NCI-H510A treated with DMSO at 0.1 percent for 48 hours (cell line): ENCODE results near the gene ABCC8.

Source experiments
- DNase-seq: peaks from one replicate; lab custom pipeline; 2025; lab: John Stamatoyannopoulos, UW

The ABCC8 gene

GRCh38 chr11:17386331-17387084 is 90.1 kb downstream of the ABCC8 start:
- peak; percentile 22 for DNase-seq

DNA sequence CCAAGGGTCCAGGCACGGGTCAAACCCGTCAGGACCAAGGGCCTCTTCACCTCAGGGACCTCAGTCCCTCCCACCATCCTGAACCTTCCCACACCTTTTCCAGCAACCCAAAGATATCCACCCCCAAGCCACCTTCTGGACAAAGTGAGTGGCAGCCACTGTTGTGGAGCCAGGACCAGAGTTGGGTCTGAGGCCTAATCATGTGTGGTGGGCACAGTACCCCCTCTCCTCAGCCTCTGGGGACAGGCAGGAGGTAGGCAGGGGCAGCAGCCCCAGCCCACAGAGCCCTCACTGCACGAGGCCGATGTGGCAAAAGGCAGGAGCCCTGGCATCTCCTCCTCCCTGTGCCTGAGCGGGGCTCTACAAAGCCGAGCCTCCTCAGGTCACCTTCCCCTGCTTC is 90.7 kb downstream of the ABCC8 start:
- DNase-seq, result no peak

- no peak for DNase-seq
Observed at GRCh38 chr11:17385492-17385891, 91.2 kb downstream of the ABCC8 start.

DNA sequence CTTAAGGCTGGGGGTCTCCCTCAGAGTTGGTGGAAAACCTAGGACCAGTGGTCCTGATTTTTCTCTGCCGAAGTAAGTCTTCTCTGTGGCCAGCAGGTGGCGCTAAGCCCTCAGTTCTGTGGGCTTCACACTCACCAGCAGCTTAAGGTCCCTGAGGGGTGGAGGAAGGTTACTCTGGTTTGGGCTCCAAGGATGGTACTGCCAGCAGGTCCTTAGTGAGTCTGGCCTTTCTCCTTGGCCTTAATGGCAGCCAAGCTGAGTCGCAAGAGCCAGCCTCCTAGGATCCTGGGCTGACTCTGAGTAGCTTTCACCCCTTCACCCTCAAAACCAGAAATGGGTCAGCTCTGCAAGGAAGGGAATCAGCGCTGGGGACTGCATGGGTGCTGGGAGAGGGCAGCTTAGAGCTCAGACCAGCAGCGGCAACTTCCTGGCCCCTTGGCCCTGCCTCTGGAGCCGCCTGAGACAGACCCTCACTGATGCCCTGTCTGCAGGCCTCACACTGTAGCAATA is 92.6 kb downstream of the ABCC8 start:
- DNase-seq, result peak; percentile 26

- DNase-seq, result no peak
Observed at GRCh38 chr11:17383461-17383860, 93.2 kb downstream of the ABCC8 start.

DNA sequence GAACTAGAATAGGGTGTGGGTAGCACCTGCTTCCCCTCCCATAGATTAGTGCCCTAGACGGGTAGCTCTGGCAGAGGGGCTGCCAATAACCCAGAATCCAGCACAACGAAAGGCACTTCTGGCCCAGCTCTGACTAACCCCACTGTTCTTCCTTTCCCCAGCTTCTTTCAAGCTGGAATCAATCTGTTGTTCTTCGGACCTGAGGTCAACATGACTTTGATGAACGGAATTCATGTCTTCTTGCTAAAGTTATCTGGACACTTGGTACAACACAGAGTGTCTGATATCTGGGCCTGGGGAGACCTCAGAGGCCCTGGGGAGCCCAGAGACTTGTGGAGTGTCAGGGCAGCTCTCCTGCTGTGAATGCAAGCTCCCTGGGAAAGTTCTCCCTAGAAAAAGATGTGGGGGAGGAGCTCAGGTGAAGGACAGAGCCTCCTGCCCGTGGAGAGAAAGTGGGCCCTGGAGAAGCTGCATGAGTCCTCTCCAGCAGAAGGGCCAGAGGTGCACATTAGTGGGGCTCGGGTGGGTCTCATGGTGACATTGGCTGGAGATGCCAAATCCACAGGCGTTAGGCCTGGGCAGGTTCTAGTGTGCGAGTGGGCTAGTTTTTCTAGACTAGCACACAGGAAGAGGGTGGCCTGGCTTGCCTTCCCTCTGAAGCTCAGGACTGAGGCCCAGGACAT is 94.5 kb downstream of the ABCC8 start:
- DNase-seq, result no peak

GRCh38 chr11:17381156-17381555 is 95.5 kb downstream of the ABCC8 start:
- no peak for DNase-seq

DNA sequence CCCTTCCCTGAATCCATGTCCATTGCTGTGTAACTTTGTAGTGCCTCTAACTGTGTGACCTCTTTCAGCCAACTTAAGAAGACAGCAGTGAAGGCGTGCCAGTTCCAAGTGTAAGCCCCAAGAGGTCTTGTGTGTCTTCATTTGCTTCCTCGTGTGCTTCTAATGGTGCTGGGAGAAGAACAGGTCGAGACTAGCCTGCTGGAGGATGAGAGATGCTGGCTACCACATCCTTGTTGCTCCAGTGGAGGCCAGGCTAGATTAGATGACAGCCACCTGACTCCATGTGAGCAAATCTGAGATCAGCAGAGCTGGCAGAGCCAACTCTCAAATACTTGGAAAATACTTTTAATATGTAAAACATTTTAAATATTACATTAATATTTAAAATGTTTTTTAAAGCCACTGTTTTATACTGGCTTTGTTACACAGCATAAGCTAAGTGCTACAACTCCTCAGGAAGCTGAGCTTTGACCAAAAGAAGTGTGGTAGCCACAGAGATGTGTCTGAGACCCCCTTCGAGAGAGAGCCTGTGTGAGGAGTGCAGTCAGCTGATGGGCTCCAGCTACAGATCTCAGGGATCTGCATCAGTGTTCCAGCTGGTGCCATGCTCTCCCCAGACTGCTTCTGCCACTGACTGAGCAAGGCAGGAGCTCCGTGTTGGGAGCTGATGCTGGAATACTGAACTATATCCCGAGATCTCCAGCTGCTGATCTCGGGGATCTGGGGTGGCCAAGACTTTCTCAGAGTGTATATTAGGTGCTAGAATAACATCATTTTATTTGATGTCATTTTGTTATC is 97.1 kb downstream of the ABCC8 start:
- no peak for DNase-seq

DNA sequence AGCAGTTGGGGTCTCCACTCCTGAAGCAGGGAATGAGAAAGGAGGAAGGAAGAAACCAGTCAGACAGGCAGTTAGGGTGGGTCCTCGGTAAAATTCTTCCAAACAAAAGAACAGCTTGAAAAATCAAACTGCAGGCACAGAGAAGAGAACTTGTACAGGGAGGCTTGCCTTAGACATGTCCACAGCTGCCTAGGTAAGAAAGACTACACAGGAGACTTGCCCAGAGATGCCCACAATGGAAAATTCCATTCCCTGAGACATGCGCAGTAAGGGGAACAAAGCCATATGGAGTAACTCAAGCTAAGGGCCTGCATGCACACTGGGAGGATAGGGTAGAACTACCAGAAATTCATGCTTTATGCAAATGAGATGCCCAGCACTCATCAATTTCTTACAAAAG is 98.0 kb downstream of the ABCC8 start:
- DNase-seq, result no peak

GRCh38 chr11:17376493-17376892 is 100.2 kb downstream of the ABCC8 start:
- no peak for DNase-seq

- no peak for DNase-seq
Observed at GRCh38 chr11:17375547-17375946, 101.1 kb downstream of the ABCC8 start.

DNA sequence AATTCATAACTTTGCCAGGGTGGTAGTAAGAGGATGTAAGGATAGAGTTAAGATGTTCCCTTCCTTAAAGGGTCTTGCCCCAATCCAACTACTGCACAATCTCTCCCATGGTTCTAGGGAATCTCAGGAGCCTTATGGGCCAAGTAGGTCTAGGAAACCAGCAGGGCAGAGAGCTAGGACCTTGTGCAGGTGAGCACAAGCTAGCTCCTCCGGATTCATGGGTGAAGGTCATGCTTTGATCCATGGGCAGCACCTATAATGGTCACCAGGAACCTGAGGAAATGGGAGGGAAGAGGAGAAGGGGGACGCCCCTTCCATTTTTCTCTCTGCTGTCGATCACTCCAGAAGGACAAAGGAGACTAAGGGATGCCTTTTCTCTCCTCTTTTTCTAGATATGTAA is 105.0 kb downstream of the ABCC8 start:
- no peak for DNase-seq

DNA sequence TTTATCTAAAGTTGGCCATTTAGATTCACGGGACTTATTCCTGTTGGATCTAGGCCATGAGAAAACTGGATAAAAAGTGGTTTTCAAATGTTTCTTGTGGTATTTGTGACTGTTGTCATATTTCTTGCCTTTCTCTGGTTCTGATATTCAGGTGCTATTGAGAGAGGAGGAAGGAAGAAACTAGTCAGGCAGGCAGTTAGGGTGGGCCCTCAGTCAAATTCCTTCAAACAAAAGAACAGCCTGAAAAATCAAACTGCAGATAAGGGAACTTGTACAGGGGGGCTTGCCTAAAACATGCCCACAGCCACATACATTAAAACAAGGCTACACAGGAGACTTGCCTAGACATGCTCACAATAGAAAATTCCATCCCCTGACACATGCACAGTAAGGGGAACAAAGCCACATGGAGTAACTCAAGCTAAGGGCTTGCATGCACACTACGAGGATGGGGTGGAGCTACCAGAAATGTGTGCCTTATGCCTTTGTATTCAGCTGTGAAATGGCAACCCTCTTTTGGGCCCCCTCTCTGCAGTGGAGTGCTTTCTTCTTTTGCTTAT is 106.9 kb downstream of the ABCC8 start:
- DNase-seq, result no peak

DNA sequence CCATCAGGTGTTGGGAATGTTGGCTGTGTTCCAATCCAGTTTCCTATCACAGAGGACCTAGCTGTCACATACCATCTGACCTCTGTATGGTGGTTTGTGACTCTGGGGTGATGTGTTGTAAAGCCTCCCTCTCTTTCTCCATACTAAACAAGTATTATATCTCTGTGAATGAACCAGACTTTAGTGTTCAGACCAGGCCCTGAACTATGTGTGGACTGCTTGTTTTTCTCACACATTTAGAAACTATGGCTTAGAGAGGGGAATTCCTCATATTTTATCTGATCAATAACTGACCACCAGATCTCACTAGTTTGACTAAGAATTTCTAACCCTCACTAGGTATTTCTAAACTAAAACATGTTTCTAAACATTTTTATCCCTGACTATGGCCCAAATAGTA is 107.6 kb downstream of the ABCC8 start:
- no peak for DNase-seq

DNA sequence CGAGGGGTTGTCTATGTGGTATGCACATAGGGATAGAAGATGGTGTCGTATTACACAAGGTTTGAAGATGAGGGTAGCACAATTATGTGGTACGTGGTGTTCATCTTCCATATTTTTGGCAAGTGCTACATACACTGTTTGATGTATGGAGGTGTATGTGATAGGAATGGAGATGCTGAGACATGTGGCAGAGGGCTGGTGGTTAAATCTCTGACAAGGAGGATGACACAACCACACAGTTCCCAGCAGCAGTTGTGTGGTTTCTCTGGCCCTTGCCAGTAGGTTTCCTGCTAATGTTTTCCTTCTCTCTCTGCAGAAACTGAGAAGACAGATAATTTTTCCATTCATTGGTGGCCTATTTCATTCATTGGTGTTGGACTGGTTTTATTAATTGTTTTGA is 108.1 kb downstream of the ABCC8 start:
- no peak for DNase-seq

DNA sequence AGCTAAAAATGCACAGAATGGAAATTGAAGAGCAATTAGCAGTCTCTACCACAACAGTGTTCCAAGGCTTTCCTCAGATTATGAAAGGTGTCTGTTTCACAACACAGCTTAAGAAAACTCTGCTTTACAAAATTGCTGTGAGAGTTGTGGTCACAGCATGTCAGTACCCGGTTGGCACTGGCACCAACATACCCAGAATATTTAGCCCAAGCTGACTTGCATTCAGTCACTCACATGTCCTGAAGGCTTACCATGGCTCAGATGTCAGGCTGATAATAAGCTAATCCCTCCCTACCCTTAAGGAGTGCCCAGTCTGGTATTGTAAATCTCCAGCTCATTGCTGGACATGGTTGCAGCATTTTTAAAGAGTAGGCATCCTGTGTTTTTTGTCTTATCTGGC is 110.2 kb downstream of the ABCC8 start:
- DNase-seq, result no peak

DNA sequence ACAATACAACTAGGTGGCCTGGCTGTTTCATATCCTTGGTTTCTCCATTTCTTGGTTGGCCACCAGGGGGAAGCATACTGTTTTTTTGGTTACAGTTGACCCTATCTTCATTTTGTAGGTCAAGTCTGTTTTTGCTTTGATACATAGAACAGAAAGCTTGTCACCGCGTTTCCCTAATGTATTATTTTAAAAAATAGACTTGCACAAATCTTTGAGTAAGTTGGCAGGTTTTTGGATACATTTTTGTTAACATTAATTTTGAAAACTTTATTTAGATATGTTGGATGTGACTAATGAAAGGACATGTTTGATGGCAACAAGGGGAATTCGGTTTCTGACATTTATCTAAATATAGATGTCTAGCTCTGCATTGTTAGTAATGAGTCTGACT is 122.0 kb downstream of the ABCC8 start:
- DNase-seq, result peak; percentile 69

- peak; percentile 39 for DNase-seq
Observed at GRCh38 chr11:17353821-17354600, 122.6 kb downstream of the ABCC8 start.

GRCh38 chr11:17352950-17353820 is 123.5 kb downstream of the ABCC8 start:
- peak; percentile 57 for DNase-seq

- DNase-seq, result peak; percentile 18
Observed at GRCh38 chr11:17351510-17352176, 125.0 kb downstream of the ABCC8 start, which contains the start of gene NCR3LG1. Gene NCR3LG1 (plus strand): TSS chr11:17351800. CDS start chr11:17351970, 170 bp downstream.
